ENCODE data around the gene SART3.

SART3 gene

GRCh38 chr12:108482717-108483212 lies 78.2 kb downstream of the SART3 start:
- Histone ChIP-seq H3K27ac (ENCODE audit: low read depth, low read length, severe bottlenecking) (no peak overlapping the region), H3K4me1 (ENCODE audit: control insufficient read depth, insufficient read depth, low read length, poor library complexity, severe bottlenecking) (peaks cover 4% of the 10 kb centered on the region), H3K4me3 (ENCODE audit: extremely low read depth, insufficient read depth, low read length, poor library complexity, severe bottlenecking) (no peak overlapping the region), H3K9me3 (ENCODE audit: control insufficient read depth, low read length) (no peaks in the 10 kb centered on the region), H3K36me3 (ENCODE audit: control insufficient read depth, insufficient read depth, low read length) (no peaks in the 10 kb centered on the region)
- WGBS, 2 experiments (ENCODE audit: insufficient coverage in 2 of 2), result 49 to 59% methylated on average over 4 to 8 of the region's 11 CpGs

DNA sequence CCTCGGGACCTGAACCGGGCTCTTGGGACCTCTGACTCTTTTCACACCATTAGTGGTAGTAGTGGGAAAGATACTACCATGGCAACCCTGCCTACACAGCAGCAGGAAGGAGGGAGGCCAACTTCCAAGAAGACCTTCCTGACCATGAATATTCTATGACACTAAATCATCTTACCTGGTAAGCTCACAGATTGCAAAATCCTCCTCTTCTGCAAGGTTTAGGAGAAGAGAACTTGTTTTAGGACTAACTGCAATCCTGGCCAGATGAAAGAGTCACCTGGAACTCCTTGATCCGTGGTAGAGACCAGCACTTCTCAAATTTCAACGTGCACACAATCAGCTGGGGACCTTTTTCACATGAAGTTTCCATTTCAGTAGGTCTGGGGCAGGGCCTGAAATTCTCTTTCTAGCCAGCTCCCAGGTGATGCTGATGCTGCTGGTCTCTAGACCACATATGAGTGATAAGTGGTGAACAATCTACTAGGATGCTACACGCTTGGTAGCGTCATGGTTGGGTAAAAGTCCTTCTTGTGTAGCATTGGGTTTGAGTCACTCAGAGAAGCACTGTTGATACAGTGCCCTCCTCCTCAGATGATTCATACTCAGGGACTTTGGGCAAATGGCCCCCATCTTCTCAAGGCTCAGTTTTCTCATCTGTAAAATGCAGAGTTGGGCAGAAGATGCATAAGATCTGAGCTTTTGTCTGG lies 81.5 kb downstream of the SART3 start:
- Histone ChIP-seq H3K36me3 (ENCODE audit: control insufficient read depth, insufficient read depth, low read length) (no peaks in the 10 kb centered on the region), H3K9me3 (ENCODE audit: control insufficient read depth, low read length) (no peaks in the 10 kb centered on the region), H3K4me1 (ENCODE audit: control insufficient read depth, insufficient read depth, low read length, poor library complexity, severe bottlenecking) (peaks cover 4% of the 10 kb centered on the region), H3K27ac (ENCODE audit: low read depth, low read length, severe bottlenecking) (no peak overlapping the region), H3K4me3 (ENCODE audit: extremely low read depth, insufficient read depth, low read length, poor library complexity, severe bottlenecking) (no peak overlapping the region)
- whole genome bisulfite sequencing, 2 experiments (ENCODE audit: insufficient coverage in 2 of 2), result 84 to 92% methylated on average over 4 of the region's 6 CpGs

DNA sequence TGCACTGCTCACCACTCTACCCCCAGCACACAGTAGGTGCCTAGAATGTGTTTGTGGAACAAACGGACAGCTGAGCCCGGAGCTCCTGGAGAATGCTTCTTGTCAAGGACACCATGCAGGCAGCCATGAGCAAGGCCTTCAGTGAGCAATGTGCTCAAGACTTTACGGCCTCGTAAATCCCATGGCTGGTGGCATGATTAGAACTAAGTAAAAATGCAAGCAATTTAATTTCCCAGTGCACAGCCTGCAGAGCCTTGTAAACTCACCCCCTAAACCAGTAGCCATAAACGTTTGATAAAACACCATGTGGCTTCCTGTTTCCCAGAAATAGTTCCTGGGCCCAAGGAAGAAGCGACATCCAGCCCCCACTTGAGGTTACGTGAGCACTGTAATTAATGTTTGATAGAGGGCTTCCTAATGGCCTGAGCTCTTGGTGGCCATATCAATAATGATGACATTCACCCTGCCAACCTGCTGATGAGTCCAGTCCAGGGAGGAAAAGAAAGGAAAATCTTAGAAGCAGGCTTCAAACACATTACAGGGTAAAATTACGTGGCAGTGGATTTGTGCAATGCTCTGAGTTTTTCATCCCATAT lies 82.3 kb downstream of the SART3 start:
- Histone ChIP-seq H3K27ac (ENCODE audit: low read depth, low read length, severe bottlenecking) (no peak overlapping the region), H3K4me3 (ENCODE audit: extremely low read depth, insufficient read depth, low read length, poor library complexity, severe bottlenecking) (no peak overlapping the region), H3K36me3 (ENCODE audit: control insufficient read depth, insufficient read depth, low read length) (no peaks in the 10 kb centered on the region), H3K4me1 (ENCODE audit: control insufficient read depth, insufficient read depth, low read length, poor library complexity, severe bottlenecking) (peaks cover 4% of the 10 kb centered on the region), H3K9me3 (ENCODE audit: control insufficient read depth, low read length) (no peaks in the 10 kb centered on the region)
- 89 to 93% methylated on average over 5 to 6 of the region's 8 CpGs for WGBS, 2 experiments (ENCODE audit: insufficient coverage in 2 of 2)

DNA sequence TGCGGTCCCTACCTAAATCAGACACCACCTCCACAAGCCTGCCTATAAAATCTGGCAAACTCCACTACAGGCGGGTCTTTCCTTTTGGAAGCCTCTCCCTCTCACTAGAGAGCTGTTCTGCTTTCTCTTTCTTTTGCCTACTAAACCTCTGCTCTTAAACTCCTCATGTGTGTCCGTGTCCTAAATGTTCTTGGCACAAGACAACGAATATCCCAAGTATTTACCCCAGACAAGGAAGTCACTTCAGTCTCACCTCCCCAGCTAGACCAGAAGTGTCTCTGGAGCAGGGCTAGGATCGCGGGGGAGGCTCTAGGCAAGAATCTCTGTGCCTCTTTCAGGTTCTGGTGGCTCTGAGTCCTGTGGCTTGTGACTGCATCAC lies 83.1 kb downstream of the SART3 start:
- Histone ChIP-seq H3K4me1 (ENCODE audit: control insufficient read depth, insufficient read depth, low read length, poor library complexity, severe bottlenecking) (no peaks in the 10 kb centered on the region), H3K4me3 (ENCODE audit: extremely low read depth, insufficient read depth, low read length, poor library complexity, severe bottlenecking) (no peak overlapping the region), H3K27ac (ENCODE audit: low read depth, low read length, severe bottlenecking) (no peak overlapping the region), H3K9me3 (ENCODE audit: control insufficient read depth, low read length) (no peaks in the 10 kb centered on the region), H3K36me3 (ENCODE audit: control insufficient read depth, insufficient read depth, low read length) (no peaks in the 10 kb centered on the region)
- 87 to 96% methylated on average over 6 of the region's 6 CpGs for WGBS, 2 experiments (ENCODE audit: insufficient coverage in 2 of 2)

DNA sequence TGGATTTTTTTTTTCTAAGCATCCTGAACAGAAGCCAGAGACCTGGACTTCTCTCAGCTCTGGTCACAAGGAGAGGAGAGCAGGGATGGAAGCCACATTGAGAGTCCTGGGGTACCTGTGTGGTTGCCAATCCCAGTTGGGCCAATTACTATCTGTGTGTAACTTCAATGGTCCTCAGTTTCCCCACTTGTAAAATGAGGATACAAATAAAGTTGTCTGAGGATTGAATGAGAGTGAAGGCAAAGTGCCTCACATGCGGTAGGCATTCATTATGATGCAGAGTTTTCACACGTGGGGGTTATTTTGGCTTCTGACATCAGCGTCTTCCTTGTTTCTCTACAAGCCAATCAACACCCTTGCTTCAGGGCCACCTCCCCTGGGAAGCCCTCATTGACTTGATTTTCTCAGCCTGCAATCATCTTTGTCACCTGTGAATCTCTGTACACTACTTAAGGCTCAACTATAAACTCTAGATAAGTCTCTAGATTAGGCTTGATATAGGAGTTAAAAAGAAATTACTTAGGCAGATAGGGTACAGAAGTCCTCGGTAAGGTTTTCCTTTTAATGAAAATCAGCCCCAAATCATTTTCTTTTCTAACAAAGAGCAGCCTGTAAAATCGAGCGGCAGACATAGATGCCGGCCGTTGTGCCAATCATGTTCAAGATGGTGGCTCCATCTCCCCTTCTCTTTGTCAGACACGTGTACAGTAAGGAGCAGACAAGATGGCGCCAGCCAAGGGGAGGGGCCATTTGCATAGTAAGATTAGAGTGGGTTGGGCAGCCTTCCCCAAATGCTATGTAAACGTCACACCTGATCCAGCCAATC lies 83.7 kb downstream of the SART3 start:
- no peak overlapping the region for H3K27ac ChIP-seq (ENCODE audit: low read depth, low read length, severe bottlenecking)
- H3K36me3 ChIP-seq (ENCODE audit: control insufficient read depth, insufficient read depth, low read length), result no peaks in the 10 kb centered on the region
- no peaks in the 10 kb centered on the region for H3K9me3 ChIP-seq (ENCODE audit: control insufficient read depth, low read length)
- no peak overlapping the region for H3K4me3 ChIP-seq (ENCODE audit: extremely low read depth, insufficient read depth, low read length, poor library complexity, severe bottlenecking)
- WGBS, 2 experiments (ENCODE audit: insufficient coverage in 2 of 2), result 79 to 90% methylated on average over 5 to 7 of the region's 11 CpGs
- no peaks in the 10 kb centered on the region for H3K4me1 ChIP-seq (ENCODE audit: control insufficient read depth, insufficient read depth, low read length, poor library complexity, severe bottlenecking)

- 79 to 100% methylated on average over 2 of the region's 2 CpGs for WGBS, 2 experiments (ENCODE audit: insufficient coverage in 2 of 2)
- Histone ChIP-seq H3K4me3 (ENCODE audit: extremely low read depth, insufficient read depth, low read length, poor library complexity, severe bottlenecking) (no peak overlapping the region), H3K27ac (ENCODE audit: low read depth, low read length, severe bottlenecking) (no peak overlapping the region), H3K9me3 (ENCODE audit: control insufficient read depth, low read length) (no peaks in the 10 kb centered on the region), H3K36me3 (ENCODE audit: control insufficient read depth, insufficient read depth, low read length) (no peaks in the 10 kb centered on the region), H3K4me1 (ENCODE audit: control insufficient read depth, insufficient read depth, low read length, poor library complexity, severe bottlenecking) (no peaks in the 10 kb centered on the region)
These were observed 85.6 kb downstream of the SART3 start for GRCh38 chr12:108475396-108475795.

GRCh38 chr12:108473400-108474055 lies 87.4 kb downstream of the SART3 start:
- 83 to 85% methylated on average over 3 to 5 of the region's 5 CpGs for WGBS, 2 experiments (ENCODE audit: insufficient coverage in 2 of 2)
- Histone ChIP-seq H3K27ac (ENCODE audit: low read depth, low read length, severe bottlenecking) (no peak overlapping the region), H3K4me1 (ENCODE audit: control insufficient read depth, insufficient read depth, low read length, poor library complexity, severe bottlenecking) (no peaks in the 10 kb centered on the region), H3K9me3 (ENCODE audit: control insufficient read depth, low read length) (no peaks in the 10 kb centered on the region), H3K36me3 (ENCODE audit: control insufficient read depth, insufficient read depth, low read length) (no peaks in the 10 kb centered on the region), H3K4me3 (ENCODE audit: extremely low read depth, insufficient read depth, low read length, poor library complexity, severe bottlenecking) (no peak overlapping the region)
